K562 (cell line): ENCODE data around the gene RCC1. TPM values are rescaled to one million over a fixed set of nuclear protein-coding genes. Genes with fewer than 3 reads are reported as not detected.

ENCODE experiments used
- ARNT ChIP-seq, 2 experiments: fragments of 450-650 bp; IDR thresholded peaks; 2 replicates each; pipeline ENCODE4 v1.6.1; 2016; ENCODE audit warnings: mild to moderate bottlenecking in 1 of 2
- GATAD2A ChIP-seq: fragments of 450-650 bp; IDR thresholded peaks from 2 replicates; pipeline ENCODE4 v1.6.1; 2017
- HMG20B ChIP-seq: fragments of 250-450 bp; sonication (Bioruptor Pico); IDR thresholded peaks from 2 replicates; pipeline ENCODE4 v1.5.0; 2021; ENCODE audit warnings: mild to moderate bottlenecking
- L3MBTL2 ChIP-seq: fragments of 450-650 bp; IDR thresholded peaks from 2 replicates; pipeline ENCODE4 v1.6.1; 2016; ENCODE audit warnings: mild to moderate bottlenecking, moderate library complexity
- MAFF ChIP-seq: IDR thresholded peaks from 2 replicates; pipeline ENCODE4 v1.6.1; 2012; ENCODE audit warnings: low read length, improper control_type of control experiment
- NR2F6 ChIP-seq: fragments of 450-650 bp; formaldehyde crosslinking; IDR thresholded peaks from 2 replicates; pipeline ENCODE4 v1.4.0; 2020; ENCODE audit warnings: mild to moderate bottlenecking
- NR3C1 ChIP-seq: sonication (generic); formaldehyde crosslinking; IDR thresholded peaks from 2 replicates; pipeline ENCODE4 v1.8.1; 2022; ENCODE audit warnings: missing genetic modification reagents
- SAFB2 ChIP-seq: fragments of 200-400 bp; formaldehyde crosslinking; IDR thresholded peaks from 2 replicates; pipeline ENCODE4 v1.6.1; 2018; ENCODE audit warnings: borderline replicate concordance, low read length, low read depth, moderate library complexity; ENCODE audit not compliant: severe bottlenecking
- SMAD1 ChIP-seq: fragments of 150-350 bp; IDR thresholded peaks from 2 replicates; pipeline ENCODE4 v1.6.1; 2014; ENCODE audit warnings: low read length, low read depth; ENCODE audit not compliant: partially characterized antibody
- SMARCA4 ChIP-seq: fragments of 450-650 bp; IDR thresholded peaks from 2 replicates; pipeline ENCODE4 v1.6.1; 2016
- TARDBP ChIP-seq: fragments of 450-650 bp; IDR thresholded peaks from 2 replicates; pipeline ENCODE4 v1.6.1; 2016
- ZNF76 ChIP-seq: fragments of 250-450 bp; sonication (Bioruptor Pico); IDR thresholded peaks from 2 replicates; pipeline ENCODE4 v1.4.0; 2020; ENCODE audit warnings: mild to moderate bottlenecking, moderate library complexity, borderline replicate concordance
- ZNF785 ChIP-seq: fragments of 250-450 bp; sonication (Bioruptor Pico); IDR thresholded peaks from 2 replicates; pipeline ENCODE4 v1.4.0; 2020; ENCODE audit warnings: mild to moderate bottlenecking
- ZSCAN29 ChIP-seq: fragments of 450-650 bp; IDR thresholded peaks from 2 replicates; pipeline ENCODE4 v1.6.1; 2017
- polyA plus RNA-seq, 8 experiments: library from polyadenylated mRNA; depleted of rRNA in 4 of 8; stranded (reverse) in 5 of 8; unstranded in 3 of 8; fragments of >200 nt; fragmentation: Nextera tagmentation in 2 of 8; fragmentation: Illumina TruSeq in 1 of 8; extraction: Ambion mirVana in 2 of 8; extraction: Trizol in 1 of 8; gene quantifications; 2 replicates each; pipeline versions ENCODE4 v1.2.1 to v1.2.3, GENCODE V29; 2011 to 2014; ENCODE audit warnings: inconsistent platforms in 1 of 8, missing spikeins in 1 of 8
- total RNA-seq, 7 experiments: library from RNA; depleted of rRNA in 6 of 7; stranded (reverse); fragments of >200 nt in 6 of 7; fragmentation: Illumina TruSeq in 2 of 7; extraction: Trizol in 2 of 7; gene quantifications; 2 replicates each; pipeline versions ENCODE4 v1.2.1 to v1.2.3, GENCODE V29; 2011 to 2021; ENCODE audit warnings: low replicate concordance in 1 of 7
- TF ChIP-seq, protein P1 (sequence below): fragments of 250-450 bp; sonication (Bioruptor Pico); IDR thresholded peaks from 2 replicates; pipeline ENCODE4 v1.4.0; 2020; ENCODE audit warnings: mild to moderate bottlenecking, moderate library complexity, borderline replicate concordance
- TF ChIP-seq, protein P2 (sequence below): sonication (generic); formaldehyde crosslinking; IDR thresholded peaks from 2 replicates; pipeline ENCODE4 v1.8.1; 2023; ENCODE audit warnings: mild to moderate bottlenecking, missing genetic modification reagents
- TF ChIP-seq, protein P3 (sequence below): IDR thresholded peaks from 2 replicates; pipeline ENCODE4 v1.6.1; 2011; ENCODE audit warnings: borderline replicate concordance, low read depth, mild to moderate bottlenecking, moderate library complexity, low read length; ENCODE audit not compliant: insufficient read depth, poor library complexity, severe bottlenecking
- TF ChIP-seq, protein P4 (sequence below): sonication (generic); formaldehyde crosslinking; IDR thresholded peaks from 2 replicates; pipeline ENCODE4 v1.9.0; 2022; ENCODE audit warnings: mild to moderate bottlenecking, missing genetic modification reagents
- TF ChIP-seq, protein P5 (sequence below): fragments of 450-650 bp; IDR thresholded peaks from 2 replicates; pipeline ENCODE4 v1.6.1; 2017; ENCODE audit warnings: mild to moderate bottlenecking, moderate library complexity
- TF ChIP-seq, protein P6 (sequence below): fragments of 250-450 bp; sonication (Bioruptor Pico); IDR thresholded peaks from 2 replicates; pipeline ENCODE4 v1.8.0; 2021; ENCODE audit warnings: borderline replicate concordance, mild to moderate bottlenecking, moderate library complexity; ENCODE audit not compliant: poor library complexity, severe bottlenecking

The RCC1 gene
- total and polyA plus RNA-seq, 9 of the 15 experiments (the other 6 are each of a cell fraction or from before 2014, with no cell fraction given), result 16.4 to 202 (median 107) TPM

DNA sequence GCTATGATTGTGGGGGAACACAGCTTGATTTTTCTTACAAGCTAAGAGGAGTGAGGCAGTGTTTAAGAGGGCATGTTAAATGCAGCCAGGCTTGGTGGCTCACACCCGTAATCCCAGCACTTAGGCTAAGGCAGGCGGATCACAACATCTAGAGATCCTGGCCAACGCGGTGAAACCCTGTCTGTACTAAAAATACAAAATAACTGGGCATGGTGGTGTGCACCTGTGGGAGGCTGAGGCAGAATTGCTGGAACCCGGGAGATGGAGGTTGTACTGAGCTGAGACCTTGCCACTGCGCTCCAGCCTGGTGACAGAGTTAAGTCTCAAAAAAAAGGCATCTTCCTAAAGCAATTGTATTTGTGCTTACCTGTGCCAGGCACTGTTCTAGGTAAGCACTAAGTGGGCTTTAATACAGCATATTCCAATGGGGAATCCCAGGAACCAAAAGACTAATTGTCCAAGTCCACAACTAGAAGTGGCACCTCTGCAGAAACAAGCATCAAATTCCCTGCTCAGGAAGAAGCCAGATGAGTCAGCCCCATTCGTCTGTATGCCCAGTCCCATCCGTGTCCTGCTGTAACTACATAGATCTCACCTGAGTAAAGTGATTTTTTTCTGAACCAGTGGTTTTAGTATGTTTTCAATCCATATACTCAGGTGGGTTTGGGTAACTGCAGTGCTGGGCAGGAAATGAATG lies 4.6 kb downstream of the RCC1 start (continued):
- TF ChIP-seq, protein P1, sequence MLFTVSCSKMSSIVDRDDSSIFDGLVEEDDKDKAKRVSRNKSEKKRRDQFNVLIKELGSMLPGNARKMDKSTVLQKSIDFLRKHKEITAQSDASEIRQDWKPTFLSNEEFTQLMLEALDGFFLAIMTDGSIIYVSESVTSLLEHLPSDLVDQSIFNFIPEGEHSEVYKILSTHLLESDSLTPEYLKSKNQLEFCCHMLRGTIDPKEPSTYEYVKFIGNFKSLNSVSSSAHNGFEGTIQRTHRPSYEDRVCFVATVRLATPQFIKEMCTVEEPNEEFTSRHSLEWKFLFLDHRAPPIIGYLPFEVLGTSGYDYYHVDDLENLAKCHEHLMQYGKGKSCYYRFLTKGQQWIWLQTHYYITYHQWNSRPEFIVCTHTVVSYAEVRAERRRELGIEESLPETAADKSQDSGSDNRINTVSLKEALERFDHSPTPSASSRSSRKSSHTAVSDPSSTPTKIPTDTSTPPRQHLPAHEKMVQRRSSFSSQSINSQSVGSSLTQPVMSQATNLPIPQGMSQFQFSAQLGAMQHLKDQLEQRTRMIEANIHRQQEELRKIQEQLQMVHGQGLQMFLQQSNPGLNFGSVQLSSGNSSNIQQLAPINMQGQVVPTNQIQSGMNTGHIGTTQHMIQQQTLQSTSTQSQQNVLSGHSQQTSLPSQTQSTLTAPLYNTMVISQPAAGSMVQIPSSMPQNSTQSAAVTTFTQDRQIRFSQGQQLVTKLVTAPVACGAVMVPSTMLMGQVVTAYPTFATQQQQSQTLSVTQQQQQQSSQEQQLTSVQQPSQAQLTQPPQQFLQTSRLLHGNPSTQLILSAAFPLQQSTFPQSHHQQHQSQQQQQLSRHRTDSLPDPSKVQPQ, result no peak
- TF ChIP-seq MAFF, result peak; percentile 8
- no peak for TF ChIP-seq SMARCA4
- TF ChIP-seq HMG20B (CRISPR knock-in tag), result 0 out of 2 replicates have a peak, but pooled peaks have one; percentile 5
- peak; percentile 91; the same call in 1 of the 2 replicates for TF ChIP-seq NR2F6
- TF ChIP-seq, protein P2, sequence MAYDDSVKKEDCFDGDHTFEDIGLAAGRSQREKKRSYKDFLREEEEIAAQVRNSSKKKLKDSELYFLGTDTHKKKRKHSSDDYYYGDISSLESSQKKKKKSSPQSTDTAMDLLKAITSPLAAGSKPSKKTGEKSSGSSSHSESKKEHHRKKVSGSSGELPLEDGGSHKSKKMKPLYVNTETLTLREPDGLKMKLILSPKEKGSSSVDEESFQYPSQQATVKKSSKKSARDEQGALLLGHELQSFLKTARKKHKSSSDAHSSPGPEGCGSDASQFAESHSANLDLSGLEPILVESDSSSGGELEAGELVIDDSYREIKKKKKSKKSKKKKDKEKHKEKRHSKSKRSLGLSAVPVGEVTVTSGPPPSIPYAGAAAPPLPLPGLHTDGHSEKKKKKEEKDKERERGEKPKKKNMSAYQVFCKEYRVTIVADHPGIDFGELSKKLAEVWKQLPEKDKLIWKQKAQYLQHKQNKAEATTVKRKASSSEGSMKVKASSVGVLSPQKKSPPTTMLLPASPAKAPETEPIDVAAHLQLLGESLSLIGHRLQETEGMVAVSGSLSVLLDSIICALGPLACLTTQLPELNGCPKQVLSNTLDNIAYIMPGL (CRISPR knock-in tag), result peak; percentile 78; the same call in 1 of the 2 replicates
- no peak for TF ChIP-seq TARDBP
- no peak for TF ChIP-seq ZNF785 (CRISPR knock-in tag)
- no peak for TF ChIP-seq SMAD1
- TF ChIP-seq, protein P3, sequence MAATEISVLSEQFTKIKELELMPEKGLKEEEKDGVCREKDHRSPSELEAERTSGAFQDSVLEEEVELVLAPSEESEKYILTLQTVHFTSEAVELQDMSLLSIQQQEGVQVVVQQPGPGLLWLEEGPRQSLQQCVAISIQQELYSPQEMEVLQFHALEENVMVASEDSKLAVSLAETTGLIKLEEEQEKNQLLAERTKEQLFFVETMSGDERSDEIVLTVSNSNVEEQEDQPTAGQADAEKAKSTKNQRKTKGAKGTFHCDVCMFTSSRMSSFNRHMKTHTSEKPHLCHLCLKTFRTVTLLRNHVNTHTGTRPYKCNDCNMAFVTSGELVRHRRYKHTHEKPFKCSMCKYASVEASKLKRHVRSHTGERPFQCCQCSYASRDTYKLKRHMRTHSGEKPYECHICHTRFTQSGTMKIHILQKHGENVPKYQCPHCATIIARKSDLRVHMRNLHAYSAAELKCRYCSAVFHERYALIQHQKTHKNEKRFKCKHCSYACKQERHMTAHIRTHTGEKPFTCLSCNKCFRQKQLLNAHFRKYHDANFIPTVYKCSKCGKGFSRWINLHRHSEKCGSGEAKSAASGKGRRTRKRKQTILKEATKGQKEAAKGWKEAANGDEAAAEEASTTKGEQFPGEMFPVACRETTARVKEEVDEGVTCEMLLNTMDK, result no peak
- no peak for TF ChIP-seq ARNT (IDR thresholded peaks at IDR 0.05)
- TF ChIP-seq L3MBTL2, result no peak
- TF ChIP-seq SAFB2, result no peak
- TF ChIP-seq GATAD2A, result no peak
- no peak for TF ChIP-seq NR3C1 (CRISPR knock-in tag)
- TF ChIP-seq, protein P4, sequence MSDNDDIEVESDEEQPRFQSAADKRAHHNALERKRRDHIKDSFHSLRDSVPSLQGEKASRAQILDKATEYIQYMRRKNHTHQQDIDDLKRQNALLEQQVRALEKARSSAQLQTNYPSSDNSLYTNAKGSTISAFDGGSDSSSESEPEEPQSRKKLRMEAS, result no peak; the same call in 1 of the 2 replicates
- no peak; the same call in 1 of the 2 replicates for TF ChIP-seq ZSCAN29
- TF ChIP-seq, protein P5, sequence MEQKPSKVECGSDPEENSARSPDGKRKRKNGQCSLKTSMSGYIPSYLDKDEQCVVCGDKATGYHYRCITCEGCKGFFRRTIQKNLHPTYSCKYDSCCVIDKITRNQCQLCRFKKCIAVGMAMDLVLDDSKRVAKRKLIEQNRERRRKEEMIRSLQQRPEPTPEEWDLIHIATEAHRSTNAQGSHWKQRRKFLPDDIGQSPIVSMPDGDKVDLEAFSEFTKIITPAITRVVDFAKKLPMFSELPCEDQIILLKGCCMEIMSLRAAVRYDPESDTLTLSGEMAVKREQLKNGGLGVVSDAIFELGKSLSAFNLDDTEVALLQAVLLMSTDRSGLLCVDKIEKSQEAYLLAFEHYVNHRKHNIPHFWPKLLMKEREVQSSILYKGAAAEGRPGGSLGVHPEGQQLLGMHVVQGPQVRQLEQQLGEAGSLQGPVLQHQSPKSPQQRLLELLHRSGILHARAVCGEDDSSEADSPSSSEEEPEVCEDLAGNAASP, result no peak
- TF ChIP-seq, protein P6, sequence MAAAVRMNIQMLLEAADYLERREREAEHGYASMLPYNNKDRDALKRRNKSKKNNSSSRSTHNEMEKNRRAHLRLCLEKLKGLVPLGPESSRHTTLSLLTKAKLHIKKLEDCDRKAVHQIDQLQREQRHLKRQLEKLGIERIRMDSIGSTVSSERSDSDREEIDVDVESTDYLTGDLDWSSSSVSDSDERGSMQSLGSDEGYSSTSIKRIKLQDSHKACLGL (CRISPR knock-in tag), result no peak
- TF ChIP-seq ZNF76, result no peak
